K562 (cell line): Measurements from ENCODE around the gene MTA1.

Source experiments
- FOXM1 ChIP-seq, 2 experiments: fragments of 450-650 bp in 1 of 2; sonication (generic) in 1 of 2; formaldehyde crosslinking in 1 of 2; IDR thresholded peaks; 2 replicates each; pipeline versions ENCODE4 v1.6.1 to v1.9.0; 2017 to 2022; ENCODE audit warnings: low read depth in 2 of 2, mild to moderate bottlenecking in 2 of 2, missing genetic modification reagents in 1 of 2, moderate library complexity in 1 of 2
- GTF2F1 ChIP-seq: IDR thresholded peaks from 2 replicates; pipeline ENCODE4 v1.6.1; 2011; ENCODE audit warnings: low read depth, low read length, improper control_type of control experiment
- HMGN3 ChIP-seq: IDR thresholded peaks from 2 replicates; pipeline ENCODE4 v1.6.1; 2011; ENCODE audit warnings: borderline replicate concordance, low read depth, mild to moderate bottlenecking, mixed read lengths, low read length; ENCODE audit not compliant: insufficient read length; ENCODE audit errors: extremely low read depth
- KAT7 ChIP-seq: sonication (generic); formaldehyde crosslinking; IDR thresholded peaks from 2 replicates; pipeline ENCODE4 v1.8.0; 2022; ENCODE audit warnings: missing genetic modification reagents, mild to moderate bottlenecking, borderline replicate concordance
- POLR2AphosphoS5 ChIP-seq: IDR thresholded peaks from 2 replicates; pipeline ENCODE4 v1.6.1; 2011; ENCODE audit warnings: mild to moderate bottlenecking, low read depth, low read length, moderate library complexity; ENCODE audit not compliant: control insufficient read depth, insufficient read depth
- RCOR1 ChIP-seq, 2 experiments: IDR thresholded peaks; 2 replicates each; pipeline ENCODE4 v1.6.1; 2012; ENCODE audit warnings: low read depth in 2 of 2, low read length in 2 of 2, borderline replicate concordance in 1 of 2, improper control_type of control experiment in 1 of 2
- SMC3 ChIP-seq: conservative IDR thresholded peaks from 2 replicates; pipeline ENCODE4 v1.6.1; 2011; ENCODE audit warnings: low read depth, low read length, improper control_type of control experiment; ENCODE audit not compliant: insufficient read depth
- SNRNP70 ChIP-seq: fragments of 200-400 bp; formaldehyde crosslinking; optimal IDR thresholded peaks from 2 replicates; pipeline ENCODE3; 2017; ENCODE audit warnings: low read depth, low read length
- SRSF1 ChIP-seq: fragments of 200-400 bp; formaldehyde crosslinking; IDR thresholded peaks from 2 replicates; pipeline ENCODE4 v1.6.1; 2017; ENCODE audit warnings: mild to moderate bottlenecking, low read depth, low read length, moderate library complexity
- STAT6 ChIP-seq: sonication (generic); formaldehyde crosslinking; IDR thresholded peaks from 2 replicates; pipeline ENCODE4 v1.8.1; 2023; ENCODE audit warnings: mild to moderate bottlenecking, missing genetic modification reagents
- TARDBP ChIP-seq: fragments of 450-650 bp; IDR thresholded peaks from 2 replicates; pipeline ENCODE4 v1.6.1; 2016
- TSHZ1 ChIP-seq: fragments of 250-450 bp; sonication (Bioruptor Pico); IDR thresholded peaks from 2 replicates; pipeline ENCODE4 v1.4.0; 2020; ENCODE audit warnings: mild to moderate bottlenecking, moderate library complexity
- ZNF316 ChIP-seq: fragments of 450-650 bp; IDR thresholded peaks from 2 replicates; pipeline ENCODE4 v1.6.1; 2016
- TF ChIP-seq, protein P1 (sequence below): sonication (generic); formaldehyde crosslinking; IDR thresholded peaks from 2 replicates; pipeline ENCODE4 v1.8.1; 2023; ENCODE audit warnings: mild to moderate bottlenecking, missing genetic modification reagents, moderate library complexity

- no peak for TF ChIP-seq GTF2F1
- TF ChIP-seq HMGN3, result no peak
- no peak for TF ChIP-seq TSHZ1
- TF ChIP-seq, protein P1, sequence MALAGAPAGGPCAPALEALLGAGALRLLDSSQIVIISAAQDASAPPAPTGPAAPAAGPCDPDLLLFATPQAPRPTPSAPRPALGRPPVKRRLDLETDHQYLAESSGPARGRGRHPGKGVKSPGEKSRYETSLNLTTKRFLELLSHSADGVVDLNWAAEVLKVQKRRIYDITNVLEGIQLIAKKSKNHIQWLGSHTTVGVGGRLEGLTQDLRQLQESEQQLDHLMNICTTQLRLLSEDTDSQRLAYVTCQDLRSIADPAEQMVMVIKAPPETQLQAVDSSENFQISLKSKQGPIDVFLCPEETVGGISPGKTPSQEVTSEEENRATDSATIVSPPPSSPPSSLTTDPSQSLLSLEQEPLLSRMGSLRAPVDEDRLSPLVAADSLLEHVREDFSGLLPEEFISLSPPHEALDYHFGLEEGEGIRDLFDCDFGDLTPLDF (CRISPR knock-in tag), result no peak
- no peak for TF ChIP-seq STAT6 (CRISPR knock-in tag)
- TF ChIP-seq FOXM1 (IDR thresholded peaks at IDR 0.05; ENCODE audit: low read depth), result no peak
- TF ChIP-seq FOXM1 (CRISPR knock-in tag; IDR thresholded peaks at IDR 0.05; ENCODE audit: low read depth), result no peak
- no peak for TF ChIP-seq SRSF1
- no peak for TF ChIP-seq POLR2AphosphoS5
- TF ChIP-seq SNRNP70, result no peak
- no peak for TF ChIP-seq KAT7
- no peak for TF ChIP-seq ZNF316
- TF ChIP-seq SMC3, result no peak
- no peak for TF ChIP-seq TARDBP
- TF ChIP-seq RCOR1 (IDR thresholded peaks at IDR 0.05; ENCODE audit: borderline replicate concordance in 1 of 2, low read depth in 2 of 2, low read length in 2 of 2), result no peak
Observed at GRCh38 chr14:105421723-105422615, 2.3 kb downstream of the MTA1 start.
